ENCODE measurements around the gene ARHGEF7.

DNA sequence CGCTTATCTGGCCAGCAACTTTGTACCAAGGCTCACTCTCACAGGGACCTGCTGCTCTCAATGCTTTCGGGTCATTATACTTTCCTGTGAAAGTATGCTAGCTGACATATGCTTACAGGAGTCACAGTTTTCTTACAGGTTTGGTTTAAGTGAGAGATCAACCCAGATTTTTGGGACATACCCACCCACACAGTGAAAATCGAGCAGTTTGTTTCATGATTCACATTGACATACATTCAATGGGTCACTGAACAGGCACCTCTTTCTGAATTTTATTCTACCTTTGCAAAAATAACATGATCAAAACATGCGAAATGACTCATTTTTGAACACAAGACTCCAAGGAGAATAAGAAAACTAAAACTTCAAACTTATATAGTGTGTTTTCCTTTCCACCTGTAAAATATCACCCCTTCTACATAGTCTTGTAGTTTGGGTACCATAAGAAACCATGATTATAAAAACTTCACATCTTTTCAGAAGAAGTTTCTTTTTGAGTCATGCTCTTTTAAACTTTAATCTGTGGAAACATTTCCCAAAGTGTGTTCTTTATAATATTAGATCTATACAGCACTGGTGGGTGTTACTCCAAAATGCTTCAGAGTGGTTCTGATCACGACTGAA, 161.0 kb downstream of the ARHGEF7 start:
- TF ChIP-seq EZH2 (IDR thresholded peaks at IDR 0.05; ENCODE audit: borderline replicate concordance), result no peak
- TF ChIP-seq, protein P1, sequence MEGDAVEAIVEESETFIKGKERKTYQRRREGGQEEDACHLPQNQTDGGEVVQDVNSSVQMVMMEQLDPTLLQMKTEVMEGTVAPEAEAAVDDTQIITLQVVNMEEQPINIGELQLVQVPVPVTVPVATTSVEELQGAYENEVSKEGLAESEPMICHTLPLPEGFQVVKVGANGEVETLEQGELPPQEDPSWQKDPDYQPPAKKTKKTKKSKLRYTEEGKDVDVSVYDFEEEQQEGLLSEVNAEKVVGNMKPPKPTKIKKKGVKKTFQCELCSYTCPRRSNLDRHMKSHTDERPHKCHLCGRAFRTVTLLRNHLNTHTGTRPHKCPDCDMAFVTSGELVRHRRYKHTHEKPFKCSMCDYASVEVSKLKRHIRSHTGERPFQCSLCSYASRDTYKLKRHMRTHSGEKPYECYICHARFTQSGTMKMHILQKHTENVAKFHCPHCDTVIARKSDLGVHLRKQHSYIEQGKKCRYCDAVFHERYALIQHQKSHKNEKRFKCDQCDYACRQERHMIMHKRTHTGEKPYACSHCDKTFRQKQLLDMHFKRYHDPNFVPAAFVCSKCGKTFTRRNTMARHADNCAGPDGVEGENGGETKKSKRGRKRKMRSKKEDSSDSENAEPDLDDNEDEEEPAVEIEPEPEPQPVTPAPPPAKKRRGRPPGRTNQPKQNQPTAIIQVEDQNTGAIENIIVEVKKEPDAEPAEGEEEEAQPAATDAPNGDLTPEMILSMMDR (IDR thresholded peaks at IDR 0.05; ENCODE audit: poor library complexity), result no peak
